ACC112 (cell line): ENCODE data around the gene NTSR1.

Experiments
- H2AFZ ChIP-seq: fragments of 200-600 bp; sonication (generic); one replicate; pipeline ENCODE4 v1.6.0; 2017; ENCODE audit warnings: antibody characterized with exemption, low read length; ENCODE audit not compliant: unreplicated experiment
- H3K27ac ChIP-seq: fragments of 200-600 bp; sonication (generic); 2 replicates; pipeline ENCODE4 v1.5.1; 2014; ENCODE audit warnings: low read depth, mild to moderate bottlenecking, antibody characterized with exemption, low read length, moderate library complexity
- H3K27me3 ChIP-seq: fragments of 200-600 bp; sonication (generic); 2 replicates; pipeline ENCODE4 v1.6.1; 2014; ENCODE audit warnings: mild to moderate bottlenecking, antibody characterized with exemption, low read length, moderate library complexity, mixed read lengths; ENCODE audit not compliant: insufficient read depth
- H3K36me3 ChIP-seq: fragments of 200-600 bp; sonication (generic); 2 replicates; pipeline ENCODE4 v1.6.1; 2016; ENCODE audit warnings: mild to moderate bottlenecking, antibody characterized with exemption, low read length, moderate library complexity, mixed read lengths; ENCODE audit not compliant: insufficient read depth
- H3K4me1 ChIP-seq: fragments of 200-600 bp; sonication (generic); one replicate; pipeline ENCODE4 v1.6.1; 2016; ENCODE audit warnings: low read length, mixed read lengths; ENCODE audit not compliant: insufficient read depth, unreplicated experiment, control insufficient read depth
- H3K4me3 ChIP-seq: fragments of 200-600 bp; sonication (generic); 2 replicates; pipeline ENCODE4 v1.5.1; 2014; ENCODE audit warnings: mild to moderate bottlenecking, low read depth, low read length
- H3K79me2 ChIP-seq: fragments of 200-600 bp; sonication (generic); one replicate; pipeline ENCODE4 v1.6.0; 2016; ENCODE audit warnings: low read length; ENCODE audit not compliant: control insufficient read depth, unreplicated experiment, insufficient read depth

Gene NTSR1

GRCh38 chr20:62751551-62752150, 43.0 kb downstream of the NTSR1 start:
- H3K27me3 ChIP-seq: peaks cover 17% of the 10 kb centered on the region

GRCh38 chr20:62752181-62752670, 43.6 kb downstream of the NTSR1 start:
- no peaks in the 10 kb centered on the region for H3K79me2 ChIP-seq
- no peaks in the 10 kb centered on the region for H3K36me3 ChIP-seq
- H2AFZ ChIP-seq: no peak overlapping the region
- peaks cover 23% of the 10 kb centered on the region for H3K27me3 ChIP-seq
- no peak overlapping the region for H3K27ac ChIP-seq
- H3K4me3 ChIP-seq: no peak overlapping the region
- no peaks in the 10 kb centered on the region for H3K4me1 ChIP-seq

More at GRCh38 chr20:62751551-62752150, 43.0 kb downstream of the NTSR1 start:
- no peak overlapping the region for H2AFZ ChIP-seq
- H3K4me3 ChIP-seq: no peak overlapping the region
- no peaks in the 10 kb centered on the region for H3K4me1 ChIP-seq
- no peaks in the 10 kb centered on the region for H3K36me3 ChIP-seq
- no peaks in the 10 kb centered on the region for H3K79me2 ChIP-seq
- no peak overlapping the region for H3K27ac ChIP-seq

GRCh38 chr20:62752671-62753501, 44.2 kb downstream of the NTSR1 start:
- Histone ChIP-seq H3K4me3 (no peak overlapping the region), H3K4me1 (no peaks in the 10 kb centered on the region), H3K27me3 (peaks cover 28% of the 10 kb centered on the region), H3K79me2 (no peaks in the 10 kb centered on the region), H3K36me3 (no peaks in the 10 kb centered on the region), H3K27ac (no peak overlapping the region), H2AFZ (no peak overlapping the region)

- H3K36me3 ChIP-seq: no peaks in the 10 kb centered on the region
- no peak overlapping the region for H2AFZ ChIP-seq
- H3K4me1 ChIP-seq: no peaks in the 10 kb centered on the region
- peaks cover 28% of the 10 kb centered on the region for H3K27me3 ChIP-seq
- H3K27ac ChIP-seq: no peak overlapping the region
- no peaks in the 10 kb centered on the region for H3K79me2 ChIP-seq
- no peak overlapping the region for H3K4me3 ChIP-seq
Measured at GRCh38 chr20:62753626-62754025, 45.0 kb downstream of the NTSR1 start.

GRCh38 chr20:62754122-62754990, 45.7 kb downstream of the NTSR1 start:
- Histone ChIP-seq H3K4me3 (no peak overlapping the region), H3K27me3 (peaks cover 27% of the 10 kb centered on the region), H3K27ac (no peak overlapping the region), H3K79me2 (no peaks in the 10 kb centered on the region), H3K36me3 (no peaks in the 10 kb centered on the region), H3K4me1 (no peaks in the 10 kb centered on the region), H2AFZ (no peak overlapping the region)

- H3K4me1 ChIP-seq: no peaks in the 10 kb centered on the region
- no peak overlapping the region for H2AFZ ChIP-seq
- no peak overlapping the region for H3K27ac ChIP-seq
- no peak overlapping the region for H3K4me3 ChIP-seq
- no peaks in the 10 kb centered on the region for H3K36me3 ChIP-seq
- H3K79me2 ChIP-seq: no peaks in the 10 kb centered on the region
- H3K27me3 ChIP-seq: peaks cover 21% of the 10 kb centered on the region
Measured at GRCh38 chr20:62754991-62755356, 46.3 kb downstream of the NTSR1 start.

- Histone ChIP-seq H2AFZ (no peak overlapping the region), H3K79me2 (no peaks in the 10 kb centered on the region), H3K36me3 (no peaks in the 10 kb centered on the region), H3K4me1 (no peaks in the 10 kb centered on the region), H3K4me3 (no peak overlapping the region), H3K27me3 (peaks cover 20% of the 10 kb centered on the region), H3K27ac (no peak overlapping the region)
Measured at GRCh38 chr20:62755817-62756724, 47.4 kb downstream of the NTSR1 start.

GRCh38 chr20:62758226-62758912, 49.7 kb downstream of the NTSR1 start:
- Histone ChIP-seq H3K4me3 (no peak overlapping the region), H3K4me1 (no peaks in the 10 kb centered on the region), H2AFZ (no peak overlapping the region), H3K27me3 (peaks cover 20% of the 10 kb centered on the region), H3K27ac (no peak overlapping the region), H3K36me3 (no peaks in the 10 kb centered on the region), H3K79me2 (no peaks in the 10 kb centered on the region)

- no peaks in the 10 kb centered on the region for H3K4me1 ChIP-seq
- no peak overlapping the region for H3K4me3 ChIP-seq
- H3K27ac ChIP-seq: no peak overlapping the region
- H3K27me3 ChIP-seq: peaks cover 20% of the 10 kb centered on the region
- no peaks in the 10 kb centered on the region for H3K79me2 ChIP-seq
- H3K36me3 ChIP-seq: no peaks in the 10 kb centered on the region
- H2AFZ ChIP-seq: no peak overlapping the region
Measured at GRCh38 chr20:62759981-62760431, 51.4 kb downstream of the NTSR1 start.
